ENCODE results near the gene CELF5.

Gene CELF5

GRCh38 chr19:3224346-3225168, at the start of gene CELF5:
CELF5 (plus strand) TSS chr19:3224661; CDS start chr19:3224740, 79 bp downstream.
- peak; percentile 54 for DNase-seq

- DNase-seq = peak; percentile 1
Observed at GRCh38 chr19:3175781-3176714, 48.4 kb upstream of the CELF5 start.

GRCh38 chr19:3176715-3177501, 47.6 kb upstream of the CELF5 start:
- no peak for DNase-seq

- no peak for DNase-seq
Observed at GRCh38 chr19:3178377-3178972, 46.0 kb upstream of the CELF5 start, which contains the start of gene S1PR4. S1PR4 (plus strand) TSS chr19:3178769; CDS start chr19:3178793, 24 bp downstream.

GRCh38 chr19:3178973-3179738, 45.3 kb upstream of the CELF5 start:
- no peak for DNase-seq

- DNase-seq = no peak
Observed at GRCh38 chr19:3179739-3180293, 44.6 kb upstream of the CELF5 start.

GRCh38 chr19:3183721-3184641, 40.5 kb upstream of the CELF5 start:
- DNase-seq = no peak

GRCh38 chr19:3184847-3185460, 39.5 kb upstream of the CELF5 start:
- peak; percentile 76 for DNase-seq

- DNase-seq = peak; percentile 89
Observed at GRCh38 chr19:3185461-3186159, 38.9 kb upstream of the CELF5 start, which contains the start of gene NCLN. NCLN (plus strand) TSS chr19:3185930; CDS start chr19:3186031, 101 bp downstream.

GRCh38 chr19:3186160-3186688, 38.2 kb upstream of the CELF5 start:
- DNase-seq = no peak

- DNase-seq = no peak
Observed at GRCh38 chr19:3186891-3187661, 37.4 kb upstream of the CELF5 start.

- DNase-seq = no peak
Observed at GRCh38 chr19:3187662-3188511, 36.6 kb upstream of the CELF5 start.

GRCh38 chr19:3188627-3189596, 35.5 kb upstream of the CELF5 start:
- no peak for DNase-seq

- DNase-seq = no peak
Observed at GRCh38 chr19:3189702-3190469, 34.6 kb upstream of the CELF5 start.

GRCh38 chr19:3190470-3190770, 34.0 kb upstream of the CELF5 start:
- DNase-seq = no peak

All from NCI-H774 (cell line).